Endothelial cell of umbilical vein (primary cell): Measurements from ENCODE around the gene KCNJ4. TPM values are rescaled to one million over a fixed set of nuclear protein-coding genes. Genes with fewer than 3 reads are reported as not detected.
A peak's percentile ranks its signal among the peaks of the same experiment; 100 is the strongest.

Source experiments
- BruUV-seq: library from RNA; stranded (reverse); fragments of 400-500 nt; replicated peaks from 2 replicates; lab custom pipeline; 2021; lab: Mats Ljungman, UMichigan
- CTCF ChIA-PET: fragments of 300-600, 350-600 bp; sonication (Branson Sonifier 250); formaldehyde crosslinking; loops from one replicate; lab custom pipeline; 2021; ENCODE audit warnings: antibody characterized with exemption, inconsistent platforms; lab: Charles Lee
- POLR2A ChIA-PET: fragments of 300-600, 350-600 bp; sonication (Branson Sonifier 250); formaldehyde crosslinking; loops from one replicate; lab custom pipeline; 2021; ENCODE audit warnings: antibody characterized with exemption, inconsistent platforms; lab: Charles Lee
- DNase-seq: peaks from one replicate; pipeline ENCODE4 v3.0.0-alpha.2; 2011; ENCODE audit warnings: low read depth, low spot score
- FAIRE-seq: peaks from 2 replicates; lab custom pipeline; 2011; peaks lifted over from hg19 to GRCh38; lab: Jason Lieb, UNC
- H2AFZ ChIP-seq: 2 replicates; pipeline ENCODE4 v1.6.0; 2012; ENCODE audit warnings: low read depth, low read length, control low read depth, inconsistent platforms
- H3K27ac ChIP-seq: 2 replicates; pipeline ENCODE4 v1.5.1; 2011; ENCODE audit warnings: low read depth, mild to moderate bottlenecking, control low read depth, low read length, moderate library complexity; ENCODE audit not compliant: insufficient read depth
- H3K27me3 ChIP-seq, 2 experiments: 2 replicates each; pipeline versions ENCODE4 v1.6.0 to v1.6.1; 2011; ENCODE audit warnings: low read length in 2 of 2, mixed read lengths in 1 of 2; ENCODE audit not compliant: control insufficient read depth in 2 of 2, insufficient read depth in 2 of 2
- H3K36me3 ChIP-seq, 2 experiments: 2 replicates in 1 of 2; 3 replicates in 1 of 2; pipeline ENCODE4 v1.5.1; 2011; ENCODE audit warnings: low read length in 2 of 2, mild to moderate bottlenecking in 1 of 2, moderate library complexity in 1 of 2; ENCODE audit not compliant: control insufficient read depth in 2 of 2, insufficient read depth in 2 of 2; ENCODE audit errors: extremely low read depth in 1 of 2
- H3K4me1 ChIP-seq: 3 replicates; pipeline ENCODE4 v1.5.1; 2011; ENCODE audit warnings: mild to moderate bottlenecking, low read length; ENCODE audit not compliant: control insufficient read depth, insufficient read depth; ENCODE audit errors: extremely low read depth
- H3K4me2 ChIP-seq: 2 replicates; pipeline ENCODE4 v1.6.1; 2011; ENCODE audit warnings: low read length, control low read depth, mixed read lengths; ENCODE audit not compliant: insufficient read depth
- H3K4me3 ChIP-seq, 3 experiments: fragments of 200-600 bp in 1 of 3; sonication (generic), shearing (Covaris generic) in 1 of 3; replicated peaks in 1 of 3; 2 replicates each; pipeline ENCODE4 v1.5.1; 2011 to 2016; ENCODE audit warnings: control low read depth in 3 of 3, low read length in 3 of 3, mild to moderate bottlenecking in 2 of 3, inconsistent platforms in 1 of 3, low read depth in 1 of 3, moderate library complexity in 1 of 3; ENCODE audit not compliant: insufficient read depth in 1 of 3
- H3K79me2 ChIP-seq: 2 replicates; pipeline ENCODE4 v1.6.0; 2012; ENCODE audit warnings: low read length, inconsistent platforms; ENCODE audit not compliant: control insufficient read depth, insufficient read depth
- H3K9ac ChIP-seq: replicated peaks from 2 replicates; pipeline ENCODE3; 2011; ENCODE audit warnings: low read length, control low read depth; ENCODE audit not compliant: insufficient read depth; ENCODE audit errors: extremely low read depth
- H3K9me1 ChIP-seq: replicated peaks from 3 replicates; pipeline ENCODE4 v1.6.0; 2011; ENCODE audit warnings: mild to moderate bottlenecking, low read length; ENCODE audit not compliant: control insufficient read depth, insufficient read depth; ENCODE audit errors: extremely low read depth
- H3K9me3 ChIP-seq: replicated peaks from 2 replicates; pipeline ENCODE4 v1.5.1; 2012; ENCODE audit warnings: low read length, inconsistent platforms; ENCODE audit not compliant: control insufficient read depth, insufficient read depth
- H4K20me1 ChIP-seq: replicated peaks from 2 replicates; pipeline ENCODE3; 2011; ENCODE audit warnings: mild to moderate bottlenecking, low read length; ENCODE audit not compliant: control insufficient read depth, insufficient read depth; ENCODE audit errors: extremely low read depth
- EZH2 ChIP-seq: IDR thresholded peaks from 2 replicates; pipeline ENCODE4 v1.6.1; 2012; ENCODE audit warnings: borderline replicate concordance, low read depth, mild to moderate bottlenecking, moderate library complexity, low read length, inconsistent platforms; ENCODE audit not compliant: severe bottlenecking
- FOS ChIP-seq: IDR thresholded peaks from 2 replicates; pipeline ENCODE4 v1.6.1; 2011; ENCODE audit warnings: mild to moderate bottlenecking, low read length, moderate library complexity, borderline replicate concordance; ENCODE audit not compliant: insufficient read depth
- GATA2 ChIP-seq: IDR thresholded peaks from 2 replicates; pipeline ENCODE4 v1.7.0; 2011; ENCODE audit warnings: low read depth, mild to moderate bottlenecking, moderate library complexity, mixed read lengths, low read length; ENCODE audit not compliant: insufficient read length, insufficient read depth
- JUN ChIP-seq: IDR thresholded peaks from 2 replicates; pipeline ENCODE4 v1.6.1; 2011; ENCODE audit warnings: borderline replicate concordance, low read depth; ENCODE audit not compliant: insufficient read length, insufficient read depth
- MYC ChIP-seq: IDR thresholded peaks from one replicate; pipeline ENCODE4 v1.6.1; 2011; ENCODE audit warnings: mild to moderate bottlenecking, low read depth, low read length
- POLR2A ChIP-seq: IDR thresholded peaks from 2 replicates; pipeline ENCODE4 v1.6.1; 2012; ENCODE audit warnings: low read depth, mild to moderate bottlenecking, control low read depth, low read length
- POLR2AphosphoS5 ChIP-seq: IDR thresholded peaks from 2 replicates; pipeline ENCODE4 v1.6.1; 2012; ENCODE audit warnings: low read depth, mild to moderate bottlenecking, control low read depth, low read length, moderate library complexity; ENCODE audit not compliant: insufficient read depth
- dilution Hi-C: fragments of 300-500 bp; cut with MboI; formaldehyde crosslinking; loops from one replicate; pipeline ENCODE4 v1.15.0; 2019; ENCODE audit warnings: low sequenced_read_pairs; ENCODE audit not compliant: extremely low pct_ligation_motif_present
- intact Hi-C: fragments of 100-400 bp; cut with micrococcal nuclease; formaldehyde crosslinking; loops from one replicate; pipeline ENCODE4 v1.10.0; 2022
- polyA plus RNA-seq, 4 experiments: library from polyadenylated mRNA; depleted of rRNA in 3 of 4; stranded (reverse) in 3 of 4; unstranded in 1 of 4; fragments of >200 nt; gene quantifications; 2 replicates each; pipeline versions ENCODE4 v1.2.1 to v1.2.3, GENCODE V29; 2011 to 2012; ENCODE audit warnings: missing spikeins in 1 of 4
- total RNA-seq: library from RNA; stranded (reverse); gene quantifications from 2 replicates; pipeline ENCODE4 v1.2.3, GENCODE V29; 2021
- TF ChIP-seq, protein P1 (sequence below), 2 donors: IDR thresholded peaks; 1 replicate in 1 of 2; 2 replicates in 1 of 2; pipeline ENCODE4 v1.5.1; 2011; ENCODE audit warnings: low read length in 2 of 2, mild to moderate bottlenecking in 2 of 2, moderate library complexity in 2 of 2, control low read depth in 1 of 2, inconsistent platforms in 1 of 2, low read depth in 1 of 2; ENCODE audit not compliant: insufficient read depth in 1 of 2; ENCODE audit errors: extremely low read depth in 1 of 2
- TF ChIP-seq, protein P2 (sequence below): IDR thresholded peaks from 2 replicates; pipeline ENCODE4 v1.6.1; 2011; ENCODE audit not compliant: insufficient read depth, insufficient read length

Gene KCNJ4
- total and polyA plus RNA-seq, 2 donors (not counting 3 experiments of a cell fraction or from before 2014, with no cell fraction given), result not detected

DNA sequence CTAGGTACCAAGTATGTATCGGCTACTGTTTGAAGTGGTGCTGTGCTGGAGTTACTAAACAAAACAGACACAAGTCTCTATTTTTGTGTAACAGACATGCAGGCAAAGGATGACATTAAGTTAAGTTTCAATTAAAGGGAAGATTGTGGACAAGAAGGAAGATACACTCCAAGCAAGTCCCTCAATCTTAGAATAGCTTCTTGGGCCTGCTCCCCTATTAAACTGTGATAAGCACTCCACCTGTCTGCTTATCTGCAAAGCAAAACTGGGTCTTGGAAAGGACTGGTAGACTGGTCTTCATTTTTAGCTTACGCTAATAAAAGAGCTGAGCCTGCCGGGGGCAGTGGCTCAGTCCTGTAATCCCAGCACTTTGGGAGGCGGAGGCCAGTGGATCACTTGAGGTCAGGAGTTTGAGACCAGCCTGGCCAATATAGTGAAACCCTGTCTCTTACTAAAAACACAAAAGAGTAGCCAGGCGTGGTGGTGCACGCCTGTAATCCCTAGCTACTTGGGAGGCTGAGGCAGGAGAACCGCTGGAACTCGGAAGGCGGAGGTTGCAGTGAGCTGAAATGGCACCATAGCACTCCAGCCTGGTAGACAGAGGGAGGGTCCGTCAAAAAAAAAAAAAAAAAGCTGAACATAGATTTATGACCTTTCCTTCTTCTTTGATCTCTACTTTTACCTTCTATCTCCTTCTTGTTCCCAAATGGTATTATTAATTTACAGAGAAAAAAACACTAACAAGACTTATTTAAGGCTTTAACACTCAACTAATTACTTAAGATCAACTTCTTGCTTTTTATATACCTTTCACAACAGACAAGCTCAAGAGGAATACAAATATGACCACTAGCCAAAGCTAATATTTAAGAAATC is 47.0 kb upstream of the KCNJ4 start:
- Histone ChIP-seq H3K4me1 (peaks cover 21% of the 10 kb centered on the region), H3K9me1 (no peaks in the 10 kb centered on the region), H3K4me2 (peak overlapping the region; percentile 84), H3K27me3 (no peaks in the 10 kb centered on the region), H3K79me2 (peaks cover 86% of the 10 kb centered on the region), H4K20me1 (peaks cover 26% of the 10 kb centered on the region), H2AFZ (no peak overlapping the region), H3K9me3 (no peaks in the 10 kb centered on the region), H3K4me3 (peak overlapping the region in 1 of 3 experiments; percentile 89), H3K36me3 (peaks cover 24 to 37% of the 10 kb centered on the region in 2 experiments), H3K27ac (no peak overlapping the region), H3K9ac (no peak overlapping the region)
- ChIA-PET POLR2A (interaction anchor here (0.6 to 1.5 kb wide), 5 partner anchors 11 to 302 kb away, joined by 3 to 7 read pairs (median 4); no protein-coding TSS in a partner anchor), CTCF (interaction anchor here (1.2 to 2.3 kb wide), 5 partner anchors 11 to 450 kb away, joined by 3 to 8 read pairs (median 3); partner anchors contain the start of gene TOMM22)
- no TSS peak for BruUV-seq
- no peak for FAIRE-seq
- dilution Hi-C loops, result no loop called here
- DNase-seq, result no peak
- no peak for TF ChIP-seq POLR2AphosphoS5
- TF ChIP-seq, protein P1, sequence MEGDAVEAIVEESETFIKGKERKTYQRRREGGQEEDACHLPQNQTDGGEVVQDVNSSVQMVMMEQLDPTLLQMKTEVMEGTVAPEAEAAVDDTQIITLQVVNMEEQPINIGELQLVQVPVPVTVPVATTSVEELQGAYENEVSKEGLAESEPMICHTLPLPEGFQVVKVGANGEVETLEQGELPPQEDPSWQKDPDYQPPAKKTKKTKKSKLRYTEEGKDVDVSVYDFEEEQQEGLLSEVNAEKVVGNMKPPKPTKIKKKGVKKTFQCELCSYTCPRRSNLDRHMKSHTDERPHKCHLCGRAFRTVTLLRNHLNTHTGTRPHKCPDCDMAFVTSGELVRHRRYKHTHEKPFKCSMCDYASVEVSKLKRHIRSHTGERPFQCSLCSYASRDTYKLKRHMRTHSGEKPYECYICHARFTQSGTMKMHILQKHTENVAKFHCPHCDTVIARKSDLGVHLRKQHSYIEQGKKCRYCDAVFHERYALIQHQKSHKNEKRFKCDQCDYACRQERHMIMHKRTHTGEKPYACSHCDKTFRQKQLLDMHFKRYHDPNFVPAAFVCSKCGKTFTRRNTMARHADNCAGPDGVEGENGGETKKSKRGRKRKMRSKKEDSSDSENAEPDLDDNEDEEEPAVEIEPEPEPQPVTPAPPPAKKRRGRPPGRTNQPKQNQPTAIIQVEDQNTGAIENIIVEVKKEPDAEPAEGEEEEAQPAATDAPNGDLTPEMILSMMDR (IDR thresholded peaks at IDR 0.05; ENCODE audit: extremely low read depth in 1 of 2, insufficient read depth in 1 of 2, low read depth in 1 of 2, low read length in 2 of 2), result no peak
- TF ChIP-seq, protein P2, sequence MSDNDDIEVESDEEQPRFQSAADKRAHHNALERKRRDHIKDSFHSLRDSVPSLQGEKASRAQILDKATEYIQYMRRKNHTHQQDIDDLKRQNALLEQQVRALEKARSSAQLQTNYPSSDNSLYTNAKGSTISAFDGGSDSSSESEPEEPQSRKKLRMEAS, result no peak
- TF ChIP-seq POLR2A, result no peak
- TF ChIP-seq FOS, result no peak
- TF ChIP-seq EZH2, result no peak
- no peak for TF ChIP-seq MYC
- TF ChIP-seq JUN, result no peak
- TF ChIP-seq GATA2, result no peak
- intact Hi-C loops, result loop anchor here (10.0 kb wide), 1 partner anchor 203 kb away; the partner anchor contains the start of genes GTPBP1 and JOSD1
